Femur (tissue), 1 donor: ENCODE measurements around the gene SETDB2.
"Not testable (repeated sequence)": the region's sequence is repeated elsewhere in the genome, so short reads cannot be mapped to it uniquely, and the experiment has no call there.

ENCODE experiments used
- DNase-seq: peaks from one replicate; pipeline ENCODE4 v3.0.0-alpha.2; 2017

Gene SETDB2

DNA sequence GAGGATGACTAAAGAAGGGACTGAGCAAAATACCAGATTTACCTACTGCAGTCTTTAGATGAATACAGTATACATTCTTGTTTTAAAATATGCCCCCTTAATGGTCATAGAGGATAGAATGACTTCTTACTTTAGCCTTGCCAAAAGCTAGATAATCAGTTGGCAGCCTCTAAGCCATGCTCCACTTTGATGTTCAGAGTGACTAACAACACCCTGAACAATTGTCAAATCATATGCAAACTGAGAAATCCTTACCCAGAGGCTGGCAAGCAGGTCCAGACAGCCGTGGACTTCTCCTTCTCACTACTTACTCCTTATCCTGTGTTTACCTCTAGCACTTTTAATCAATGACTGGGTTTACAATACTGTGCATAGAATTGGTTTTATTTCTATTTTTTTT, 28.1 kb downstream of the SETDB2 start:
- no peak for DNase-seq

DNA sequence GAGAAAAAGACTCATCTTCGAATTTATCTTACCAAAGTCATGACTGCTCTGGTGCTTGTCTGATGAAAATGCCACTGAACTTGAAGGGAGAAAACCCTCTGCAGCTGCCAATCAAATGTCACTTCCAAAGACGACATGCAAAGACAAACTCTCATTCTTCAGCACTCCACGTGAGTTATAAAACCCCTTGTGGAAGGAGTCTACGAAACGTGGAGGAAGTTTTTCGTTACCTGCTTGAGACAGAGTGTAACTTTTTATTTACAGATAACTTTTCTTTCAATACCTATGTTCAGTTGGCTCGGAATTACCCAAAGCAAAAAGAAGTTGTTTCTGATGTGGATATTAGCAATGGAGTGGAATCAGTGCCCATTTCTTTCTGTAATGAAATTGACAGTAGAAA, 32.5 kb downstream of the SETDB2 start:
- DNase-seq, result no peak

DNA sequence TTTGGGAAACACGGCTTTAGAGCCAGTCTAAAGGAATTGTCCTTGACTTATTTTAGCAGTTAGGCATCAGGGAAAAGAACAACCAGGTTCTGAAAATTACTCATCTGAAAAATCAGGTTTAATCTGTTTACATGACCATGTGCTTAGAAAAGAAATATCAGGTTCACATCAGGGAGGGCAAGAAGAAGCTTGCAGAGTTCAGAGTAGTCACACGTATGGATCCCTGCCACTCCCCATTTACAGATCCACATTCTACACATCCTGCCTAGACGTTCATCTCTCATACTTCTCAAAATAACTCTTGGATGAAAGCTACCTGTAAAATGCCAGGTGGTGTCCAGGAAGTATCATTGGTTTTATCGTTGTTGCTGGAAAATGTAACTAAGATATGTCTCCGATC, 37.7 kb downstream of the SETDB2 start:
- no peak for DNase-seq

DNA sequence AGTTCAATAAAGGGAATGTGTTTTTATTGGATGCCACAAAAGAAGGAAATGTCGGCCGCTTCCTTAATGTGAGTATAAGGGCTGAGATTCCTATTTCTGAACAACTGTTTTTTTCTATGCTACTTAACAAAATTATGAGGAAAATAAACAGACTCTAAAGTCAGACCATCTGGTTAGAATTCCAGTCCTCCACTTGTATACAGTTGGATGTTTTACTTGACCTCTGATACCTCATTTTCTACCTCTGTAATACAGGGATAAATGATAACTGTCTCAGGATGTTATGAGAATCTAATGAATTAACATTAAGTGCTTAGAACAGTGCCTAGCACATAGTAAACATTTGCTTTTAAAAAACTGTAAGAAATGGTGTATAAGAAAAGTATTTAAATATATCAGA, 44.5 kb downstream of the SETDB2 start:
- DNase-seq, result no peak

DNA sequence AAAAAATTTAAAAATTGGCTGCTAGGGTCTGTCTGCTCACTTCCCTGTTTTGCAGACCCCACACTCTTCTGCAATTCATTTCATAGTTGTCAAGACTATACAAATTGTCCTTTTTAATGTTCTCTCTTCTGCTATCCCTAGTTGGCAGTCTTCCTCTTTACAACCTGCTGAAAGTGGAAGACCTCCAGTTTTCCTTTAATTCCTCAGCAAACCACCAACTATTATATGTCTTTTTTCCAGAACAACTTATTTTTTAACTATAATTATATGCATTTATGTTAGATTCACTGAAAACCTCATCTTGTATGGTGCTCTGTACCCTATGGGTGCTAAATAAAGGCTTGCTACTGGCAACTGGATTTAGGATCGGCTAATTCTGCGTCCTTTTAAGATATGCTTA, 50.6 kb downstream of the SETDB2 start:
- no peak for DNase-seq

DNA sequence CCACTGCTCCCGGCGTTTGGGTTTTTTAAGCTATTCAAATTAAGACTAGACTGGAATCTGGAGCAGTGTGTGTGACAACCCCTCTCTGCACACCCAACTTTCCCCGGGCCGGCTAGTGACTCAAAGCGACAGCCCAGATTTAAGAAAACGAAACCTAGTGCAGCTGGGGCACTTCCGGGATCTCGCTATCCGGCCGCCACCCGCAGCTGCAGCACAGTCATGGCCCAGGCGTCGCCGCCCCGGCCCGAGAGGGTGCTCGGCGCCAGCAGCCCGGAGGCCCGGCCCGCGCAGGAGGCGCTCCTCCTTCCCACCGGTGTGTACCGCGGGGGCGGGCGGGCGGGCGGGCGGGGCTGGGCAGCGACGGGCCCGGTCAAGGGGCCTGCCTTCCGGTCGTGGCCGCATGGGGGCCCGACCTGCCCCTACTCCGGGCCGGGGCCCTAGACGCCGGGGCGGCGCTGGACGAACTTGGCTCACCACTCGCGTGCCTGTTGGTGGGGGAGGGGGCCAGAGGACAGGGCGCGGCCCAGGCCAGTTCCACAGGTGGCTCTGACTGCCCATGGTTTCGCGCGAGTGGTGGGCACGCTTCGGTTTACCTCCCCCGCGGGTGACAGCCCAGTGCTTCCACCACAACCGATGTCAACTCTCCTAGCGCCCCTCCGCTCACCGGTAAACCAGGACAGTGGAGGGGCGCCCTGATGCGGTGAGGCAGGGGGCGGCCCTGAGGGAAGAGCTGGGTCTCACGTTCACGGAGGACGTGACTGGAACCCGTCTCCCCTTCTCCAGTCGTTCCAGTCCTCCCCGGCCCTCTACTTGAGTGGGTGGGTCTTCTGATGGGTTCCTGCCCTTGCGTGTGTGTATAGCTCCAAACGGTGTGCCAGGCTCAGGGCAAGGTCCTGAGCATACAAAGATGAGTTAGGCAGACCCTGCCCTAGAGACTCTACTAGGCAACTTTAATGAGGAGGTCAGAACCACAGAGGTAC, 52.0 kb downstream of the SETDB2 start, which contains the start of gene PHF11:
TSS of gene PHF11 (plus strand) at position 171 of the 980 bp plus-strand sequence. CDS start at position 220, 49 bp downstream.
- peak; percentile 86 for DNase-seq

- DNase-seq, result not testable (repeated sequence)
Measured at GRCh38 chr13:49496837-49497236, 52.8 kb downstream of the SETDB2 start.

GRCh38 chr13:49497272-49497671, 53.2 kb downstream of the SETDB2 start:
- no peak for DNase-seq

GRCh38 chr13:49498206-49498605, 54.1 kb downstream of the SETDB2 start:
- no peak for DNase-seq

- no peak for DNase-seq
Measured at GRCh38 chr13:49499889-49500660, 56.0 kb downstream of the SETDB2 start.

GRCh38 chr13:49502954-49503353, 58.9 kb downstream of the SETDB2 start:
- no peak for DNase-seq

GRCh38 chr13:49503951-49504350, 59.9 kb downstream of the SETDB2 start:
- no peak for DNase-seq

DNA sequence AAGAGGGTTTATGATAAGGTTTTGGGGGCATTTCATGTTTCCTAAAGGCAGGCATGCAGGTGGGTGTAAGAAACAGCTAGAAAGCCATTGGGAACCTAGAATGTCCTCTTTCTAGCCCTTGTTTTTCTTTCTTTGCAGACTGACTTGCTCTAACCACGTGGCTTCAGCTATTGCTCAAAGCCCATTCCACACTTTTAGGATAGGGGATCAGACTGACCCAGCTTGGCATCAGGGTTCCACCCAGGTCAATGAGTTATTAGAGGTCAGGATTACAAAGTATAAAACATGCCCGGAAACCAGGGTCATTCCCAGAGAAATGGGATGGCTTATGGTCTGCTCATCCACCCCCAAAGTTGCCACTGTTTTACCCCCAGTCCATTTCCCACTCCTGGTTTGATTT, 68.5 kb downstream of the SETDB2 start:
- no peak for DNase-seq

DNA sequence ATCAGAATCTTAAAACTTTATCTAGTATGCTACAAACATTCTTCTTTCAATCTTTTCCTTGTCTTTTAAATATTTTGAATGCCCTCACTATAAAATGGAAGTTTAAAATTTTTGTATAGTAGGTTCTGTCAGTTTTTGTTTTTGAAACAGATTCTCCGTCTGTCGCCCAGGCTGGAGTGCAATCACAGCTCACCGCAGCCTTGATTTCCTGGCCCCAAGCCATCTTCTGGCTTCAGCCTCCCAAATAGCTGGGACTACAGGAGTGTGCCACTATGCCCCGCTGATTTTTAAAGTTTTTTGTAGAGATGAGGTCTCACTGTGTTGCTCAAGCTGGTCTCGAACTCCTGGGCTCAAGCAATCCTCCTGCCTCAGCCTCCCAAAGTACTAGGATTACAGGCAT, 72.4 kb downstream of the SETDB2 start:
- DNase-seq, result no peak

DNA sequence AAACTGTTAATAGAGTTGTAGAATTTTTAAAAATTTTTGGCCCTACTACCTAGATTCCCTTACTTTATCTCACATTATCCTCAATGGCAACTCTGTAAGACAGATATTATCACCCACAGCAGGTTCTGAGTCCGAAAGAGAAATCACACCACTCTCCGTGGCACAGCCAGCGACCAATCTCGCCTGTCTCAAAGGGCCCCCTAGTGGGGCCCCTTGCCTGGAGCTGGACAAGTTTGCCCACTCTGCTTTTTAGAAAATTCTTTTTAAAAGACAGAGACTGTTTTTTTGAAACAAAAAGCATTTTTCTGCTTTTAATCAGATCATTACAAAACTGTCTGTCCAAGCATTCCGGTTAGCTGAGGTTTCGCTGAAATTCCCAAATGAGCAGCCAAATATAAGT, 73.4 kb downstream of the SETDB2 start:
- DNase-seq, result no peak

DNA sequence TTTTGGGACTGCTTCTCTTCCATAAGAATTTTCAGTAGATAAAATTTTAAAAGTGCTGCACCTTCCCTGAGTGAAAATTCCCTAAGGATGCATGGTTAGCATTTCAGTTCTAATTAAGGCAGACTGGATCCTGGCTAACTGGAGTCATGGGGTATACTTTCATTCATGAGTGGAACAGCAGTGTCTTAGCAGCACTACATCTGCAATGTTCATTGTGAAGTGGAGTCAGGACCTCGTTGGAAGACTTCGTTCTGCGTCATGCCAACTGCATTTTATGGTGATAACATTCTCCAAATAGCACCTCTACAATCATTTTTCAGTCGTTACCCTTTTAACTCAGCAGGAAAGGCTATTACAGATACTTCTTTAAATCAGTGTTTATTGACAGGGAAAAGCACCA, 77.2 kb downstream of the SETDB2 start:
- no peak for DNase-seq

DNA sequence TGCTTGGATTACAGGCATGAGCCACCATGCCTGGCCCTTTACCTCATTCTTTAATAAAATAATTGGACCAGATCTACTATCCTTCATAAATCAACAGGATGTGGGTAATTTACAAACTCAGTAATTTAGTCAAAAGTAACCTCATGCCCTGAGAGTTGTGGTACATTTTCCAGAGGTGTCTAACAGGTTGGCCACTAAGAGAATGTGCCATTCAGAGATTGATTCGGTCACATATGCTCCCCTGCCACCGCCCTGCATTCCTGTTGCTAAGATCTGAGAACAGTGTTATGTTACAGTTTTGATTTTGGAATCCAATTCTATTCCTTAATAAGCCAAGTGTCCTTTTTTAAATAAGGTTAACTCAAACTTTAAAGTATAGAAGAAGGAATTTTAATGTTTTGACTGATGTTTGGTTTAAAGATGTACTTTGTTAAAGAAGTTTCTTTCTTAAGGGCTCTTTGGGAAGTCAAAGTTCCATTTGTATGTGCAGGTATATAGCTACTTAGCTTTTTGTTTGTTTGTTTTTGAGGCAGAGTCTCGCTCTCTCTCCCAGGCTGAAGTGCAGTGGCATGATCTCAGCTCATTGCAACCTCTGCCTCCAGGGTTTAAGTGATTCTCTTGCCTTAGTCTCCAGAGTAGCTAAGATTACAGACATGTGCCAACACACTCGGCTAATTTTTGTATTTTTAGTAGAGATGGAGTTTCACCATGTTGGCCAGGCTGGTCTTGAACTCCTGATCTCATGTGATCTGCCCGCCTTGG, 80.8 kb downstream of the SETDB2 start:
- no peak for DNase-seq

DNA sequence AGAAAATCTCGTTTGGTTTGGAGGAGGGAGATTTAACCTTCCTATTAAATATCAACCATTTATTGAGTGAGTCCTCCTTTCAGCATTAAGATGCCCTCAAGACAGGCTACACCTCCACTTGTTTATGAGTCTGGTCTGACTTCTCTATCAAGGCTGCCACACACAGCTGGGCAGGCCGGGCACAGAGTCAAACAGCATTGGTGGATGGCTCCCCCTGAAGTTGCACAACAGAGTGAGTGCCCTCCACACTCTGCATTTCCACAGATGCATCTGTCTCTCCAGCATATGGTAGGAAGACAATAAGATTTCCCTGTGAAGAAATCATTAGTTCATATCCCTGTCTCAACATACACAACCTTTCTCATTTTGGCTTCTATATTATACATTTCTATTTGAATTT, 83.0 kb downstream of the SETDB2 start:
- DNase-seq, result no peak

GRCh38 chr13:49528161-49528560, 84.1 kb downstream of the SETDB2 start:
- DNase-seq, result no peak

- DNase-seq, result peak; percentile 26
Measured at GRCh38 chr13:49530457-49530856, 86.4 kb downstream of the SETDB2 start.

DNA sequence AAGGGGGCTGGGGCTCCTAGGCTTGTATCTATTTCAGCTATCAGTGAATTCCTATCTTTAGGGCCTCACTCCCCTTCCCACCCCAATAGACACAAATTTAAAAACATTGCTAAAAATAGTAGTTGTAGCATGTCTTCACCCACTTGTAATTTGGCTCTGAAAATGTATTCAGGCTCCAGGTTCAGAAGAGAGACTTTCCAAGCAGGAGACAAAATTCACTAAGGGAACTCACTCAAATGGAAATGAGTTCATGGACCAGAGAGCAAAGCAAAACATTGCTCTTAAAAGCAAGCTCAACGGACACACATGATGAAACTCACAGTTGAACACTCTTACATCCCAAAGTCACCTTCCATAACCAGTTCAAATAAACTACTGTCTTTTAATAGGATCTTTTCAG, 88.5 kb downstream of the SETDB2 start:
- DNase-seq, result no peak

- no peak for DNase-seq
Measured at GRCh38 chr13:49533011-49533410, 88.9 kb downstream of the SETDB2 start.
